GM23338 (cell line): Measurements from ENCODE around the gene LITAF. TPM values are rescaled to one million over a fixed set of nuclear protein-coding genes. Genes with fewer than 3 reads are reported as not detected.
A peak's percentile ranks its signal among the peaks of the same experiment; 100 is the strongest.

ENCODE experiments used
- ATAC-seq: fragments of 200-7000 bp; cut with Tn5 transposase; 3 replicates; pipeline ENCODE4 v1.9.1; 2020
- DNase-seq: peaks from one replicate; pipeline ENCODE4 v3.0.0-alpha.2; 2015; ENCODE audit warnings: low spot score
- H2AFZ ChIP-seq: fragments of 200-600 bp; sonication (generic); 2 replicates; pipeline ENCODE4 v1.8.0; 2016; ENCODE audit warnings: antibody characterized with exemption, mild to moderate bottlenecking, moderate library complexity
- H3F3A ChIP-seq: fragments of 200-600 bp; sonication (generic); replicated peaks from 2 replicates; pipeline ENCODE4 v1.8.0; 2017; ENCODE audit warnings: antibody characterized with exemption, mixed run types, low read depth
- H3K27ac ChIP-seq: fragments of 200-600 bp; sonication (generic); 2 replicates; pipeline ENCODE4 v1.6.1; 2016; ENCODE audit warnings: low read depth
- H3K27me3 ChIP-seq: fragments of 200-600 bp; sonication (generic); 2 replicates; pipeline ENCODE4 v1.8.0; 2016; ENCODE audit warnings: mild to moderate bottlenecking, mixed run types, moderate library complexity; ENCODE audit not compliant: insufficient read depth
- H3K36me3 ChIP-seq: fragments of 200-600 bp; sonication (generic); 2 replicates; pipeline ENCODE4 v1.8.0; 2016; ENCODE audit warnings: mild to moderate bottlenecking; ENCODE audit not compliant: insufficient read depth
- H3K4me1 ChIP-seq: fragments of 200-600 bp; sonication (generic); 2 replicates; pipeline ENCODE4 v1.8.0; 2016; ENCODE audit warnings: mild to moderate bottlenecking, moderate library complexity; ENCODE audit not compliant: insufficient read depth
- H3K4me2 ChIP-seq: fragments of 200-600 bp; sonication (generic); 2 replicates; pipeline ENCODE4 v1.7.1; 2017; ENCODE audit warnings: mixed run types
- H3K4me3 ChIP-seq: fragments of 200-600 bp; sonication (generic); 2 replicates; pipeline ENCODE4 v1.6.1; 2016; ENCODE audit warnings: mixed run types
- H3K79me2 ChIP-seq: fragments of 200-600 bp; sonication (generic); replicated peaks from 2 replicates; pipeline ENCODE4 v1.8.0; 2017; ENCODE audit warnings: mild to moderate bottlenecking; ENCODE audit not compliant: insufficient read depth
- H3K9me2 ChIP-seq: fragments of 200-600 bp; sonication (generic); 2 replicates; pipeline ENCODE4 v1.8.0; 2017; ENCODE audit not compliant: insufficient read depth
- H4K20me1 ChIP-seq: fragments of 200-600 bp; sonication (generic); replicated peaks from 2 replicates; pipeline ENCODE4 v1.8.0; 2017; ENCODE audit warnings: mild to moderate bottlenecking; ENCODE audit not compliant: insufficient read depth
- H3K27ac Mint-ChIP-seq: 2 replicates; pipeline ENCODE4 v1.8.0; 2020; ENCODE audit warnings: inconsistent platforms, mild to moderate bottlenecking, moderate library complexity, mixed read lengths
- H3K27me3 Mint-ChIP-seq: 3 replicates; pipeline ENCODE4 v1.8.0; 2022; ENCODE audit warnings: low read depth, mild to moderate bottlenecking, moderate library complexity, mixed read lengths, inconsistent platforms; ENCODE audit not compliant: insufficient read depth, poor library complexity
- H3K36me3 Mint-ChIP-seq: 3 replicates; pipeline ENCODE4 v1.8.0; 2021; ENCODE audit warnings: low read depth, mild to moderate bottlenecking, inconsistent platforms, moderate library complexity, mixed read lengths
- H3K4me1 Mint-ChIP-seq: 3 replicates; pipeline ENCODE4 v1.8.0; 2020; ENCODE audit warnings: mild to moderate bottlenecking, inconsistent platforms, mixed read lengths
- H3K4me3 Mint-ChIP-seq: 3 replicates; pipeline ENCODE4 v1.8.0; 2021; ENCODE audit warnings: moderate library complexity, mild to moderate bottlenecking, inconsistent platforms, mixed read lengths
- H3K9me3 Mint-ChIP-seq: 3 replicates; pipeline ENCODE4 v1.8.0; 2020; ENCODE audit warnings: moderate library complexity, mild to moderate bottlenecking, inconsistent platforms, mixed read lengths
- STAT1 ChIP-seq: IDR thresholded peaks from one replicate; pipeline ENCODE4 v1.6.1; 2016; ENCODE audit warnings: antibody characterized with exemption; ENCODE audit not compliant: unreplicated experiment
- ZNF462 ChIP-seq: fragments of 250-450 bp; sonication (Bioruptor Pico); IDR thresholded peaks from 2 replicates; pipeline ENCODE4 v1.5.0; 2020; ENCODE audit warnings: mild to moderate bottlenecking, moderate library complexity
- polyA plus RNA-seq: library from polyadenylated mRNA; unstranded; fragments of >200 nt; fragmentation: Nextera tagmentation; extraction: Ambion mirVana; gene quantifications from 2 replicates; pipeline ENCODE4 v1.2.1, GENCODE V29; 2016
- total RNA-seq: library from RNA; depleted of rRNA; stranded (reverse); fragments of >200 nt; shearing (Covaris generic); gene quantifications from 2 replicates; pipeline ENCODE4 v1.2.3, GENCODE V29; 2014

The LITAF gene
- total and polyA plus RNA-seq, 2 experiments from 2014 or later = 131 to 158 TPM

GRCh38 chr16:11550791-11551498 lies 35.8 kb downstream of the LITAF start:
- Histone ChIP-seq H3K27ac (no peak overlapping the region), H3K4me3 (no peak overlapping the region), H3K9me2 (no peaks in the 10 kb centered on the region), H3K4me2 (no peak overlapping the region), H3F3A (peaks cover 8% of the 10 kb centered on the region), H3K79me2 (0 out of 2 replicates have a peak, but pooled peaks cover 11% of the 10 kb centered on the region), H3K4me1 (no peaks in the 10 kb centered on the region), H2AFZ (no peak overlapping the region), H3K36me3 (peaks cover 21% of the 10 kb centered on the region), H4K20me1 (0 out of 2 replicates have a peak, but pooled peaks cover 9% of the 10 kb centered on the region), H3K27me3 (no peaks in the 10 kb centered on the region)
- Mint-ChIP-seq H3K27ac (no peak overlapping the region), H3K36me3 (peaks cover 53% of the 10 kb centered on the region), H3K9me3 (peaks cover 10% of the 10 kb centered on the region; the same call in 1 of the 3 replicates), H3K4me1 (no peaks in the 10 kb centered on the region), H3K4me3 (no peak overlapping the region), H3K27me3 (peaks cover 3% of the 10 kb centered on the region)
- ATAC-seq (no peak), DNase-seq (no peak)
- TF ChIP-seq STAT1 (no peak), ZNF462 (CRISPR knock-in tag) (no peak)

- Histone ChIP-seq H3K27me3 (no peaks in the 10 kb centered on the region), H3K79me2 (0 out of 2 replicates have a peak, but pooled peaks cover 3% of the 10 kb centered on the region), H4K20me1 (0 out of 2 replicates have a peak, but pooled peaks cover 6% of the 10 kb centered on the region), H3K4me3 (no peak overlapping the region), H2AFZ (no peak overlapping the region), H3K4me2 (no peak overlapping the region), H3F3A (peaks cover 11% of the 10 kb centered on the region), H3K9me2 (no peaks in the 10 kb centered on the region), H3K36me3 (peaks cover 12% of the 10 kb centered on the region; the same call in 1 of the 2 replicates), H3K27ac (peak overlapping the region; percentile 80), H3K4me1 (no peaks in the 10 kb centered on the region; the same call in 1 of the 2 replicates)
- Mint-ChIP-seq H3K27me3 (peaks cover 4% of the 10 kb centered on the region), H3K4me3 (no peak overlapping the region), H3K36me3 (peaks cover 31% of the 10 kb centered on the region), H3K27ac (no peak overlapping the region), H3K4me1 (peaks cover 8% of the 10 kb centered on the region), H3K9me3 (peaks cover 7% of the 10 kb centered on the region; the same call in 1 of the 3 replicates)
- DNase-seq (no peak), ATAC-seq (no peak)
- TF ChIP-seq ZNF462 (CRISPR knock-in tag) = no peak
Observed at GRCh38 chr16:11547118-11547916, 39.4 kb downstream of the LITAF start.
